22Rv1 (cell line): ENCODE measurements around the gene PNPLA5.

Experiments
- ZFX ChIP-seq: fragments of 450-650 bp; IDR thresholded peaks from 2 replicates; pipeline ENCODE4 v1.6.1; 2017; ENCODE audit warnings: antibody characterized with exemption, borderline replicate concordance
- TF ChIP-seq, protein P1 (sequence below): fragments of 450-650 bp; IDR thresholded peaks from 2 replicates; pipeline ENCODE4 v1.5.1; 2017; ENCODE audit warnings: mild to moderate bottlenecking

- TF ChIP-seq, protein P1, sequence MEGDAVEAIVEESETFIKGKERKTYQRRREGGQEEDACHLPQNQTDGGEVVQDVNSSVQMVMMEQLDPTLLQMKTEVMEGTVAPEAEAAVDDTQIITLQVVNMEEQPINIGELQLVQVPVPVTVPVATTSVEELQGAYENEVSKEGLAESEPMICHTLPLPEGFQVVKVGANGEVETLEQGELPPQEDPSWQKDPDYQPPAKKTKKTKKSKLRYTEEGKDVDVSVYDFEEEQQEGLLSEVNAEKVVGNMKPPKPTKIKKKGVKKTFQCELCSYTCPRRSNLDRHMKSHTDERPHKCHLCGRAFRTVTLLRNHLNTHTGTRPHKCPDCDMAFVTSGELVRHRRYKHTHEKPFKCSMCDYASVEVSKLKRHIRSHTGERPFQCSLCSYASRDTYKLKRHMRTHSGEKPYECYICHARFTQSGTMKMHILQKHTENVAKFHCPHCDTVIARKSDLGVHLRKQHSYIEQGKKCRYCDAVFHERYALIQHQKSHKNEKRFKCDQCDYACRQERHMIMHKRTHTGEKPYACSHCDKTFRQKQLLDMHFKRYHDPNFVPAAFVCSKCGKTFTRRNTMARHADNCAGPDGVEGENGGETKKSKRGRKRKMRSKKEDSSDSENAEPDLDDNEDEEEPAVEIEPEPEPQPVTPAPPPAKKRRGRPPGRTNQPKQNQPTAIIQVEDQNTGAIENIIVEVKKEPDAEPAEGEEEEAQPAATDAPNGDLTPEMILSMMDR: no peak
- no peak for TF ChIP-seq ZFX
Observed at GRCh38 chr22:43911351-43911750, 19.5 kb upstream of the PNPLA5 start.
